OCI-LY3 (cell line): Measurements from ENCODE around the gene CYP4X1.
"Not testable (repeated sequence)": the region's sequence is repeated elsewhere in the genome, so short reads cannot be mapped to it uniquely, and the experiment has no call there.

Source experiments
- EZH2phosphoT487 ChIP-seq: fragments of 200-600 bp; shearing (Covaris generic); IDR thresholded peaks from 2 replicates; pipeline ENCODE4 v1.6.1; 2018; ENCODE audit warnings: antibody characterized with exemption, mixed run types, low read depth
- TF ChIP-seq, protein P1 (sequence below): fragments of 200-600, 300-600 bp; sonication (generic); IDR thresholded peaks from 2 replicates; pipeline ENCODE4 v1.5.1; 2014; ENCODE audit warnings: antibody characterized with exemption, low read length, low read depth

GRCh38 chr1:47069080-47069479 is 45.6 kb downstream of the CYP4X1 start:
- TF ChIP-seq, protein P1, sequence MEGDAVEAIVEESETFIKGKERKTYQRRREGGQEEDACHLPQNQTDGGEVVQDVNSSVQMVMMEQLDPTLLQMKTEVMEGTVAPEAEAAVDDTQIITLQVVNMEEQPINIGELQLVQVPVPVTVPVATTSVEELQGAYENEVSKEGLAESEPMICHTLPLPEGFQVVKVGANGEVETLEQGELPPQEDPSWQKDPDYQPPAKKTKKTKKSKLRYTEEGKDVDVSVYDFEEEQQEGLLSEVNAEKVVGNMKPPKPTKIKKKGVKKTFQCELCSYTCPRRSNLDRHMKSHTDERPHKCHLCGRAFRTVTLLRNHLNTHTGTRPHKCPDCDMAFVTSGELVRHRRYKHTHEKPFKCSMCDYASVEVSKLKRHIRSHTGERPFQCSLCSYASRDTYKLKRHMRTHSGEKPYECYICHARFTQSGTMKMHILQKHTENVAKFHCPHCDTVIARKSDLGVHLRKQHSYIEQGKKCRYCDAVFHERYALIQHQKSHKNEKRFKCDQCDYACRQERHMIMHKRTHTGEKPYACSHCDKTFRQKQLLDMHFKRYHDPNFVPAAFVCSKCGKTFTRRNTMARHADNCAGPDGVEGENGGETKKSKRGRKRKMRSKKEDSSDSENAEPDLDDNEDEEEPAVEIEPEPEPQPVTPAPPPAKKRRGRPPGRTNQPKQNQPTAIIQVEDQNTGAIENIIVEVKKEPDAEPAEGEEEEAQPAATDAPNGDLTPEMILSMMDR = not testable (repeated sequence)
- not testable (repeated sequence) for TF ChIP-seq EZH2phosphoT487
